DMS53 treated with DMSO at 0.1 percent for 48 hours (cell line): ENCODE results near the gene KCNK3.
A peak's percentile ranks its signal among the peaks of the same experiment; 100 is the strongest.
"Not testable (repeated sequence)": the region's sequence is repeated elsewhere in the genome, so short reads cannot be mapped to it uniquely, and the experiment has no call there.

Experiments
- DNase-seq: peaks from one replicate; lab custom pipeline; 2025; ENCODE audit not compliant: unreplicated experiment; lab: John Stamatoyannopoulos, UW

KCNK3 gene

DNA sequence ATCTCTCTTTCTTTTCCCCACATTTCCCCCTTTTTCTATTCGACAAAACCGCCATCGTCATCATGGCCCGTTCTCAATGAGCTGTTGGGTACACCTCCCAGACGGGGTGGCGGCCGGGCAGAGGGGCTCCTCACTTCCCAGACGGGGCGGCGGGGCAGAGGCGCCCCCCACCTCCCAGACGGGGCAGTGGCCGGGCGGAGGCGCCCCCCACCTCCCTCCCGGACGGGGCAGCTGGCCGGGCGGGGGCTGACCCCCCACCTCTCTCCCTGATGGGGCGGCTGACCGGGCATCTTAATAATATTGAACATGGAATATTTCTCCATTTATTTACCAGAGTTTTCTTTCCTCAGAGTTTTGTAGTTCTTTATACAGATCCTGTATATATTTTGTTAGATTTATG lies 27.2 kb upstream of the KCNK3 start:
- not testable (repeated sequence) for DNase-seq

DNA sequence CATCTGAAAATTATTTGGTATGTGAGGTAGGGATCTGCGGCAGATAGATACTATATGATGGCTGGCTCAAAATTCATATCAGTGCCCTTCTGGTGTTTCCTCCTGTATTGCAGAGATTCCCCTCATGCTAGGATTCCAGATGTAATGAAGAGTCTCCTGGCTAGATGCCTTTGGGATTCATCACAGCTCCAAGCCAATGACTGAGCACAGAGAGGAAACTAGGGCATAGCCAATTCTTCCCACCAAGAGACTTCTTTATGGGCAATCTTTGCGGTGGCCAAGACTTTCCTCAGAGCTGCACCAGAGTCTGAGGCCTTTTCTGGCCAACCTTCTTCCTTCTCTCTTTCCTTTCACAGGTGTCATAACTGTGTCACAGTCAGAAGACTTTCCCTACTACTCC lies 25.9 kb upstream of the KCNK3 start:
- no peak for DNase-seq

GRCh38 chr2:26668041-26668440 lies 24.5 kb upstream of the KCNK3 start:
- no peak for DNase-seq

- no peak for DNase-seq
Measured at GRCh38 chr2:26668856-26669750, 23.4 kb upstream of the KCNK3 start.

DNA sequence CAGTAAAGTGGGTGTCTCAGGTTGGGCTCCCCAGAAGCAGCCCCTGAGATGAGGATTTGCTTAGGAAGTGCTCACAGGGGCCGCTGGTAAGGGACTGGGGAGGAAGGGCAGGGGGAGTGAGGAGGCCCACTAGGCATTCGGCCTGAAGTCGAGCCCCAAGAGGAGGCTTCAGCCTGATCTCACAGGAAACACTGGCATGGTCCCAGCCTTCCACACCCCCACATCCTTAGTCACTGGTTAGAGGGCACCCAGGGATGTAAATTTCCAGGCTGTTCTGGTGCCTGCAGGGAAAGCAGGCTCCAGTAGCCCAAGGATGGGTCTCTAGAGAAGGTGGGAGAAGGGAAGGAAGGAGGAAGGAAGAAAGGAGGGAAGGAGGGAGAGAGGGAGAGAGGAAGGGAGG lies 22.4 kb upstream of the KCNK3 start:
- no peak for DNase-seq

- no peak for DNase-seq
Measured at GRCh38 chr2:26670931-26671460, 21.5 kb upstream of the KCNK3 start.

DNA sequence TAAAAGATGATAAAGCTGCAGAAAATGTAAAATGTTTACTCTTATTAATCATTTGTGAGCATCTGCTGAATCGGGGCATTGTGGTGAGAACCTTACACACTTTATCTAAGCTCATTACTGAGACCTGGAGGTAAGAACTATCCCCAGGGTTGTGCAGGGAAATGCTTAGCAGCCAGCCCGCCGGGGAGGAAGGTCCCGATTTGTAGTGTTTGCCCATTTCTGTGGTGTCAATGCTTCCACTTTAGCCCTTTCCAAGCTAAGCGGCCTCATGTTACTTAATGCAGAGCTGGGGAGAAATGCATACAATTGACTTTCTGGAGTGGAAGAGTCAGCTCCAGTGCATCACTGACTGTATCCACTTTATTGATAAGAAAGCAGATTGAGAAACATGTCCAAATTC lies 20.8 kb upstream of the KCNK3 start:
- DNase-seq, result no peak

DNA sequence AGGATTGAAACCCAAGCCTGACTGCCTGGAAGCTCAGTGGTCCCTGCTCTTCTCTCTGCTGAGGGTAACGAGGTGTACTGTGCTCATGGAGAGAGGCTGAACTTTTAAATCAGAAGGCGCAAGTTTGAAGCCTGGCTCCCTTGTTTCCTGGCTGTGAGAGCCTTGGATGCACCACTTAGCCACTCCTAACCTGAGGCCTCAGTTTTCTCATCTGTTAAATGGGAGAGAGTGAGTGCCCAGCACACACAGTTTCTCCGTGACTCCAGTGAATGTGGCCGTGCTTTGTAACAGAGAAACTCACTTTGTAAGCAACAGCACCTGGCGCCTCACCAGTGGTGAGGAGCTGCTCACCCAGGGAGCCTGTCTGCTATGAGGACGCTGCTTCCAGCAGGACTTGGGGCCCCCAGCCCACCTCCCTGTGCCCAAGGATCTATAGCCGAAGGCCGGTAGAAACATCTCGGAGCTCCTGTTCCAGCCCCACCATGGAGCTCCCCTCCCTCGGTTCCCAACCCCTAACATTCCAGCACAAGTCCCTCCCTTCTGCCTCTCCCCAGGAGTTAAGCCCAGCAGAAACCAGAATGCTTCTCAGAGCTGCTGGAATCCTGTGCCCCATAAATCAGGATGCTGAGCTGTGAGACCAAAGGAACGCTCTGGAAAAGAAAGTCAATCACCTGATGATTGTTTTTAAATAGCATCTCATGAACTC lies 20.3 kb upstream of the KCNK3 start:
- DNase-seq, result no peak

GRCh38 chr2:26672818-26673393 lies 19.6 kb upstream of the KCNK3 start:
- DNase-seq, result no peak

DNA sequence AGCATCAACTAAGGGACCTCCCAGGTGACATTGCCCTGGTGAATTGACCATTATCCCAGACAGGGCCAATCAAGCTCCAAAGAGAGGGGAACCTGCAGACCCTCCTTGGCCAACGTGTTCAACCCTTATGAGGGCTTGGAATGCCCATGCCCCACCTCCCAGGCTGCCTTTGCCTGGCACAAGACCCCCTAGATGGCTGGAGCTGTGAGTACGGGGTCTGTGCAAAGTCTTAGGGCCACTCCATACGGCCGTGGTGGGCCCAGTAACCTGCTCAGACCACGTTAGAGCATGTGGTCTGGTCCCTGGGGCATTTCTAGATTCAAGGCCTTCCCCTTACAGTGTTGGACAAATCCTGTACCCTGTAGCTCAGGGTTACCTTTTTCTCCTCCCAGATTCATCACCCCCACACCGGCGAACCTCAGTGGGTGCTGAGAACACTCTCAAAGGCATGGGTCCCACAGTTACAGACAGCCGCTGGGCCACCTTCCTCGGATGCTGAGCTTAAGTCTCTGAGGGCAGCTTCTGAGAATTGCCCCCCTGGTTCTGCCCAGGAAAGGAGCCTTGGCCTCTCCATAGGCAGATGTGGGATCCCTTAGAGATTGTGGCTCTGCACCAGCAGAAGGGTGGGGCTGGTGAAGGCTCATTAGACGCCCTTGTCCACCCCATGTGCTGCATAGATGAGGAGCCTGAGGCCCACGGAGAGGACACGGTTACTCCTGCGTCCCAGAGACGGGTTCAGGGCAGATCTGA lies 18.3 kb upstream of the KCNK3 start:
- no peak for DNase-seq

- DNase-seq, result no peak
Measured at GRCh38 chr2:26674771-26675170, 17.8 kb upstream of the KCNK3 start.

GRCh38 chr2:26675651-26676255 lies 16.8 kb upstream of the KCNK3 start:
- no peak for DNase-seq

DNA sequence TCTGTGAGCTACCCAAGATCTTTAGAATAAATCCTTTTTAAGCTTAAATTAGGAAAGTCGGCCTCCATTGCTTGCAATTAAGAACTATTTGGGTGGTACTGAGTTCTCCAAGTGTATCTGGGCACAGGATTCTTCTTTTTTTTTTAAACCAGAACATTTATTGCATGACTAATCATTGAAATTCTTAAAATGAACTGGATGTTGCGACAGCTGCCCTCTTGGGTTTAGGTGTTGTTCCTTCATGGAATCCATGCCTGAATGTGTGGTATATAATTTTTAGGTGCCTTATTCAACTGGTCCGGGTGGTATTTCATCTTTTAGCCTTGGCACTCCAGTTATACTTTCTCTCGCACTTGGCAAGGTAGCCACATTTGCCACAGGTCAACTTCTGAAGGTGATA lies 14.5 kb upstream of the KCNK3 start:
- no peak for DNase-seq

- no peak for DNase-seq
Measured at GRCh38 chr2:26679867-26680266, 12.7 kb upstream of the KCNK3 start.

DNA sequence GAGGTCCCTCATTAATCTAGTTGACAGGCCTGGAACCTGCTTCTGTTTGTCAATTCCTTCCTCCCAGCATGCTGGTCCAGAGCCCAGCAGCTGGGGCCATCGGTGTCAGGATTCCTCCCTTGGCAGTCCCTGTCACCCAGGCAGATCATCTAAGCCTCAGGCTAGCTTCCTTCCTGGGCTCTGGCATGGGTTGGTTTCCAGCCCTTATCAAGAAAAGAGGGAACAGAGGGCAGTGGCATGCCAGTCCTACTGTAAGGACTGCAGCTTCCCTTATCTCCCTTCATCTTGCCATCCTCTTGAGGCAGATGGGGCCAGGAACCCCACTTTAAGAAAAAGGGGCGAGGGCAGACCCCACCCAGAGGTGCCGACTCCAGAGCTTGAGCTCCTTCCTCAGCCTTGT lies 10.9 kb upstream of the KCNK3 start:
- no peak for DNase-seq

DNA sequence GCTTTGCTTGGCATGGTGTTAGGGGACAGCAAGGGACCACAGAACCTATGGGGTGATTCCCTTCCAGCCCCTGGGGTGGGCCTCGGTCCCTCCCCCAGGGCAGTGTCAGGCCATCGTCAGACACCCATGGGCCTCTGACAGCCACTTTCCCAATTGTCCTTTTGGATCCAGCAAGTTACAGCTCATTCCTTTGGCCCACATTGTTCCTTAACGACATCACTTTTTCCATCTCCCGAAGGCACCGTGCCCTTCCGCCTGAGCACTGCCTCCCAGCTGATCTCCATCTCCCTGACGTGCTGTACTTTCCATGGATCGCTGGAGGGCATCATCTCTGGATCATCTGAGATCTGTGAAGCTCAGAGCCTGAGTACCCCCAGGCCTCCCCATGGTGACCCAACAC lies 10.4 kb upstream of the KCNK3 start:
- no peak for DNase-seq

DNA sequence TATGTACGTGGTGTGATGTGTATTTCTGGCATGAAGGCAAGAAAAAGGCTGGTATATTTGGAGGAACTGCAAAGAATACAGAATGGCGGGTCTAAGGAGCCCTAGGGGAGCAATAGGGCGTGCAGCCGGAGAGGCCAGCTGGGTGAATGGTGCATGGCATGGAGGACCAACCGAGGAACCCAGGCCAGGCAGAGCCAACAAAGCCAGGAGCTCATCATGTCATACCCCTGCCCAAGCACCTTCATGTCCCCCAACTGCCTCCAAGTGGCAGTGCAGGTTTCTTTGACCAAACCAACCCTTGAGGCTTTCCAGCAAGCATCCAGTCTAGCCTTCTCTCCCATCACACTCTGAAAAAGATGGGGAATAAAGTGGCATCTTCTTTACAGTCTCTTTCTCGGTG lies 8.9 kb upstream of the KCNK3 start:
- no peak for DNase-seq

- DNase-seq, result no peak
Measured at GRCh38 chr2:26685341-26685740, 7.2 kb upstream of the KCNK3 start.

DNA sequence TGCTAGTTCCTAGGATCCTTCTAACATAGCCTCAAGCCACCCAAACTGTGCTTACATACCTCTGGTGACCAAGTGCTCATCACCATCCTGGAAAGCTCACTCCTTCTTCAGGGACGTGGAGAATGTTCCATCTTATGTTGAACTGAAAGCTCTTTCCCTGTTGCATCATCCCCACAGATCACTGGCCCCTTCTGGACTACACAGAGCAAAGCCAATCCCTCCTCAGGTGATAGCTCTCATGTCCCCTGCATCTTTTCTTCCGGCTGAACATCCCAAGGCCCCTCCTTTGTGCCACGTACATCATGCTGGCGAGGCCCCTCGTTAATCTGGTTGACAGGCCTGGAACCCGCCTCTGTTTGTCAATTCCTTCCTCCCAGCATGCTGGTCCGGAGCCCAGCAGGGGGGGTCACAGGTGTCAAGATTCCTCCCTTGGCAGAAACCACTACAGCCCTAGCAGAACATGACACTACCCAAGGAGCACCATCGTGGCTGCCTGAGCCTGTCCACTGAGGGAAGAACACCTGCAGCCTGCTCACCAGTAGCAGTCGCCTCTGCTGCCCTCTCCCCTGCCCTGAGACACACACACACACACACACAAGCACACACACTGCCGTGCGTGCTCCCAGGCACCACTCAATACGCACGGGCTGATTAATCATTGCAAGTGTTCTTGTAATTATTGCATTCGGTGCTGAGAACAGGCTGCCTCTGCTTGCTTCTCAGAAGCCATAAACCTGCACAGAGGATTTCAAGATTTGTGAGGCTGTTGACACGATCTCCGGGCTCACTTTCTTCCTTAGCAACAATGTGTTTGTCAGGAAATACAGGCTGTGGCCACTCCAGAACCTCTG lies 6.3 kb upstream of the KCNK3 start:
- DNase-seq, result peak; percentile 46

GRCh38 chr2:26687328-26687727 lies 5.2 kb upstream of the KCNK3 start:
- DNase-seq, result peak; percentile 79
